ENCODE results near the gene LPAR5. TPM values are rescaled to one million over a fixed set of nuclear protein-coding genes. Genes with fewer than 3 reads are reported as not detected.

LPAR5 gene
- total and polyA plus RNA-seq, 2 of the 8 experiments (the other 6 are each of a cell fraction or from before 2014, with no cell fraction given) = 0.22 to 0.24 TPM

DNA sequence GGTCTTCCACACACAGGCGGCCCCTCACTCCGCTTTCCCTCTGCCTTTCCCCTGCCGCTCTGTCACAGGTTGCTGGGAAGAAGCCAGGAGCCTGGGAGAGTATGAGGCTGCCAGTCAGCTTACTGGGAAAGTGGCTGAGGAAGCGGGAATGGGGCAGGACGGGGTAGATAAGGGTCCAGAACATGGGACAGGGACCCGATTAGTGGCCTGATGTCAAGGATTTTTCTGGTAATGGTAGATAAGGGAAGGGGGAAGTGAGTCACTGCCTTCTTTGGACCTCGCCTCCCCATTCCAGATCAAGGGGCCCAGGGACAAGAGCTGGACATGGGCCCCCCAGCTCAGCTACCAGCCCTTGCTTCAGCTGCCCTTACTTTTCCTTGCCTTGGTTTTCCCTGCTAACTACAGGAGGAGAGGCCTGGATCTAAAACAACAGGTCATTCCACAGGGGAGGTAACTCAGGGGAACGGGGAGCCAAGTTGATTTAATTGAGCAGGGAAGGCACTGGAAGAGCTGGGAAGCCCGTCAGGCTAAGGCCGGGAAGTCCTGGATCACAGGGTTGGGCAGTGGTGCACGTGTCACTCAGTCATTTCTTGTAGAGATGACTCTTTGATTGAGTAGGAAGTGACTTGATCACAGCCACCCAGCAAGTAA, 3.5 kb upstream of the LPAR5 start (continued):
- TF ChIP-seq, protein P1, sequence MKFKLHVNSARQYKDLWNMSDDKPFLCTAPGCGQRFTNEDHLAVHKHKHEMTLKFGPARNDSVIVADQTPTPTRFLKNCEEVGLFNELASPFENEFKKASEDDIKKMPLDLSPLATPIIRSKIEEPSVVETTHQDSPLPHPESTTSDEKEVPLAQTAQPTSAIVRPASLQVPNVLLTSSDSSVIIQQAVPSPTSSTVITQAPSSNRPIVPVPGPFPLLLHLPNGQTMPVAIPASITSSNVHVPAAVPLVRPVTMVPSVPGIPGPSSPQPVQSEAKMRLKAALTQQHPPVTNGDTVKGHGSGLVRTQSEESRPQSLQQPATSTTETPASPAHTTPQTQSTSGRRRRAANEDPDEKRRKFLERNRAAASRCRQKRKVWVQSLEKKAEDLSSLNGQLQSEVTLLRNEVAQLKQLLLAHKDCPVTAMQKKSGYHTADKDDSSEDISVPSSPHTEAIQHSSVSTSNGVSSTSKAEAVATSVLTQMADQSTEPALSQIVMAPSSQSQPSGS (IDR thresholded peaks at IDR 0.05; ENCODE audit: low read length) = no peak
- TF ChIP-seq TAF1 (IDR thresholded peaks at IDR 0.05; ENCODE audit: low read depth, low read length) = no peak
- no peak for TF ChIP-seq RAD21 (IDR thresholded peaks at IDR 0.05 in 1 of 2, conservative IDR thresholded peaks at IDR 0.05 in 1 of 2; ENCODE audit: low read depth in 2 of 2, low read length in 2 of 2)
- TF ChIP-seq POLR2AphosphoS5 (IDR thresholded peaks at IDR 0.05; ENCODE audit: low read depth, low read length) = no peak
- no peak for TF ChIP-seq KDM4A (IDR thresholded peaks at IDR 0.05; ENCODE audit: low read depth, low read length, severe bottlenecking)
- TF ChIP-seq RBBP5 (IDR thresholded peaks at IDR 0.05; ENCODE audit: borderline replicate concordance, low read depth, low read length) = no peak
- TF ChIP-seq FOSL1 (IDR thresholded peaks at IDR 0.05; ENCODE audit: insufficient read depth, low read depth, low read length) = no peak
- TF ChIP-seq TAF7 (optimal IDR thresholded peaks at IDR 0.05; ENCODE audit: borderline replicate concordance, low read depth, low read length) = no peak

Measured in H1 (cell line).